Lung microvascular endothelial cell (primary cell): ENCODE measurements around the gene DAB2. TPM values are rescaled to one million over a fixed set of nuclear protein-coding genes. Genes with fewer than 3 reads are reported as not detected.

ENCODE experiments used
- DNase-seq, 2 donors: peaks; one replicate each; pipeline versions ENCODE4 v3.0.0 to v3.0.0-alpha.2; 2010; ENCODE audit warnings: low read depth in 2 of 2
- total RNA-seq: library from RNA; depleted of rRNA; stranded (reverse); fragments of >200 nt; gene quantifications from 2 replicates; pipeline ENCODE4 v1.2.1, GENCODE V29; 2014

DAB2 gene
- total RNA-seq, result 78.8 and 94.8 TPM in 2 replicates

DNA sequence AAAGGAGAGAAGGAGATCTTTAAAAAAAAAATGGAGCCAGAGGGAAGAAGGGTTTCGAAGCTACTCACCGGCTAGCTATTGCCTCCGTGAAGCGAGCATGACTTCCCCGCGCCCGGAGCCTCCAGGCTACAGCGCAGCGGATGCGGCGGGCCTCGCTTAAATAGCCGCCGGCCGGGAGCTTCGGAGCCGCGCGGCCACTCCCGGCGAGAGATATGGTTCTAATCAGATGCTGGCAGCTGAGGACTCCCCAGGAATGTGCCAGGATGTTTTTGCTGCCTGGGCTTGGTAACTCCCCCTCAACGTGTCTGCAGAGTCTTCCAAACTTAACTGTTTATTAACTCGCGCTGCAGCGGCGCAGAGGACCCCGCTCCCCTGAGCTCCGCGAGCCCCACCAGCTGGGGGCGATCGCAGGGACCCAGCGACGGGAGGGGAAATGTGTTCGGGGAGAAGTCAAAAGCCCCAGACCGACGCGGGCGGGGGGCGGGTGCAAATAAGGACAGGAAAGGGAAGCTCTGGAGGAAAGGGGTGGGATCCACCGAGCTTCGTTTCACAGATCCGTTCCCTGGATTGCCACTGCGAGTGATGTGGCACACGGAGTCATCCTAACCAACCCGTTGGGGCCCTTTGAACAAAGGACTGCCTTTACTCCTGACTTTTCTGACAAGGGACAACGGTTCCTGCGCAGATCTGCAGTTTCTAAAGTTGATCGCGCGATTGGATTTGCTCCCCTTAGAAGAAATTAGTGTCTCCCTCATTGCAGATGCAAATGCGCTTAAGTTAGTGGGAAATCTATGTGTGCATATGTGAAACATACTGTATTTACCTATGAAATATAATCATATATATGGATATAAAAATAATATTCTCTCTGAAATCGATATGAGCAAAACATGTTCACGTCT lies at the start of gene DAB2:
TSS of gene DAB2 (minus strand) at position 245 of the 902 bp plus-strand sequence. CDS start 30,660 bp downstream, outside the sequence.
- peak; percentile 96 to 97 for DNase-seq

GRCh38 chr5:39473156-39473775 lies 48.5 kb upstream of the DAB2 start:
- DNase-seq, result no peak

GRCh38 chr5:39471836-39472508 lies 47.2 kb upstream of the DAB2 start:
- peak in 1 of 2 donors; percentile 25 for DNase-seq

DNA sequence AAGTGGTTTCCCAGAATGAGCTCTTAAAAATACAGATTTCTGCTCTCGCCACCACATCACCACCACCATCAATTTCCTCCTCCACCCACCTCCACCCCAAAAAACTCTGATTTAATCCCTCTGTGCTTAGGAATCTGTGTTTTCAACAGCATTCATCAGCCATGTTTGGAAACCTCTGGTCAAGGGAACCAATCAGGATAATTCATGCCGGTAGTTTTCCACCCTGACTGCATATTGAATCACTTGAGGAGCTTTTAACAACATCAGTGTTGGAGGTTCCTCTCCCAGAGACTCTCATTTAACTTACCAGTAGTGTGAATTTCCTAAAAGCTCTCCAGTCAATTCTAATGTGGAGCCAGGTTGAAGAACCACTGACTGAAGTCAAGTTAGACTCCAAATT lies 46.0 kb upstream of the DAB2 start:
- no peak for DNase-seq

GRCh38 chr5:39469777-39470415 lies 45.1 kb upstream of the DAB2 start:
- DNase-seq, result peak in 1 of 2 donors; percentile 21

DNA sequence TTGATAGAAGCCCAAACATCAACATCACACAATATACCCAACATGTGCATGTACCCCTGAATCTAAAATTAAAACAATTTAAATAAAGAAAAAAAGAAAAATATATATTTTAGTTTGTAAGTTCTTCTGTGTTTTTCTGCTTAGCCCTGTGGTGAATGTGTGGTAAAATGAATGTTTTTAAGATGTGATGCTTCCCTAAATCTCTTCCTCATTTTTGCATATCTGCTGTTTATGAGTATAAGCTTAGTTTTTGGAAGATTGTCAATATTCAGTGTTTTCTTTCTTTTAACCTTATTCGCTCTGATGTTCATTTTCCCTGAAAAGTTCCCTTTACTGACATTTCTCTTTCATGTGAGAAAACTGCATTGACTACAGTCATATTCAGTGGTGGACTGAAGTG lies 44.4 kb upstream of the DAB2 start:
- DNase-seq, result no peak

GRCh38 chr5:39466846-39467245 lies 42.1 kb upstream of the DAB2 start:
- no peak for DNase-seq

DNA sequence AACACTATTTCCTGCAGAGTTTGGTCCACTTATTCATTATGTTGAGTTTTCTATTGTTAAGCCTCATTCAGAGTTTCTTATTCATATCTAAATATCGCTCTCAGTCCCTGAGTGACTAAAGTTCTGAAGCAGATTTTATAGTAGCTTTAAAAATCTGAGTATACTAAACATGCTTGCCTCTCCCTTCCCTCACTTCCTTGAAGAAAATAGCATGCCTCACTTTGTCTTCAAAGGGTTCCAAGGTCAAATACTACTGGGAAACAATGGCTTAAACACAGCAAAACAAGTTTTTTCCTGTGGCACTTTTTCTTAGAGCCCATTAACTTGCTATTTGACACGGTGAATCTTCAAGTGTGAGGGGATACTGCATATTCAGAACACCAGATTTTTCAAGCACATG lies 41.1 kb upstream of the DAB2 start:
- DNase-seq, result peak in 1 of 2 donors; percentile 72

GRCh38 chr5:39465097-39465496 lies 40.3 kb upstream of the DAB2 start:
- DNase-seq, result no peak

DNA sequence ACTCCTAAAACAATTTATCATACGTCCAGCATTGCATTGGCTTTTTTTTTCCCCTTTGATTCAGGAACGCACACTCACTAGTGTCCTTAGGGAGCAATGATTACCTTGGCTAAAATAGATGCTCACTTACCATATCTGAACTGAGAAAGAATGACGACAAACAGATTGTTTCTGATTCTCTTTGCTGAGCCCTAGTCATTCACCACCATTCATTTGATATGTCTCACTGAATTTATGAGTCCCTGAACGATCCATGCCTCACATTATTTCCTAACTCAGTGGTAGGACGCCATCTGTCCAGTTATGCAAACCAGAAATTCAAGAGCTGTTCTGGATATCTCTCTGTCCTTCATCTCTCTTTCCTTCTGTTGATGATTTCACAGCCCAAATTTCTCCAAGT lies 39.3 kb upstream of the DAB2 start:
- DNase-seq, result no peak

DNA sequence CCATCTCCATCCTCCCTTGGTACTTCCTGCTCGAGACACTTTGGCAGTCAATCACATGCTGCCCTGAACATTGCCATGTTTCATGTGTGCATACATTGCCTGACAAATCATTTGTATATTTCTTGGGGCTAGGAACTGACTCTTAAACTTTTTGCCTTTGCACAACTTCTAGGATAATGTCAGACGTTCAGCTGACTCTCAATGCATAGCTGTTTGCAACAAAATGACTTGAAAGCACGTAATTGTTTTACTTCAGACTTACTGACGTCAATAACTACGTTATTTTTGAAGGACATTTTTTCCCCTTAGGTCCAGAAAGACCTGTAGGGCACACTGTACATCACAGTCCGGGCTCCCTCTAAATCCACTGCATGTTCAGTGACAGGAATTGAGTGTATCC lies 37.4 kb upstream of the DAB2 start:
- DNase-seq, result no peak

DNA sequence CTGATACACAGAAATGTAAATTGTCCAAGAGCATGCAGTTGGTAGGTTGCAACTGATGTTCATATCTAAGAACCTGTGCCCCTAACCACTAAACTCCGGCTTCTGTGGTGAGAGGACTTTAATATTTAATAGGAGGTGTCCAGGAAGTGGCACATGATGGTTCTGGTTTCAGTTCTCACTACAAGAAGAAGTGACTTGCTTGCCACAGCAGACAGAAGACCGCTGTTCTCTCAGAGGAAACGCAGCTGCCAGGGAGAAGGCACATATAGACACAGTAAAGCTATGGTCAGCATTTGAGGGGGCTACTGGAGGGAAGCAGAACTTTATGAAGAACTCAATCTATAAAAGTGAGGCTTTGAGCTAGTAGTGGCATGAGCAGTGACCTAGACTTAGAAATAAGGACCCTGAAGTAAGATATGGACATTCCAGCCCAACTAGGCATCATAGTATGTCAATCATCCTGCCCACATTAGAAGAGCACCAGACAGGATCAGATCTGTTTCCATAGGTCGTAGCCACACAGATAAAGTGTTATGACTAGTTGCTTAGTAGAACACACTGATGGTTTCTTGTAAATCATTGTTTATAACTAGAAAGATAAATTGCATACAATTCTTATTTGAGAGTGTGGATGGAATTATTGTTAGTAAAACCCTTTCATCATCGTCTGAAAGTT lies 36.4 kb upstream of the DAB2 start:
- no peak for DNase-seq

DNA sequence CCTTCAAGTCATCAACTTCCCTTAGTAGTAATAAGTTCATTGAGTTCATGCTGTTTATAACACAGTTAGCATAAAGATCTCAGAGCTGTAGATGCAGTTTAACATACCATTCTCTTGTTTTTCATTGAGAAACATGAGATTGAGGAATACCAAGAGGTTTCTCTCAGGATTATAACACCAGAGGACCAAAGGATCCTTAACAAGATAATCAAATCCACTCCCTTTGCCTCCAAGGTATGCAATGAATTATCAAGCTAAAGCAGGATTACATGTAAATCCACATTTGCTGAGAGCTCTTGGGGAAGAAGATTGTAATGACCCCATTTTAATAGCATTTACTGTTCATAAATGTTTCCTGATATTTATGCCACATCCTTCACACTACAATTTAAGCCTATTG lies 35.1 kb upstream of the DAB2 start:
- DNase-seq, result no peak

DNA sequence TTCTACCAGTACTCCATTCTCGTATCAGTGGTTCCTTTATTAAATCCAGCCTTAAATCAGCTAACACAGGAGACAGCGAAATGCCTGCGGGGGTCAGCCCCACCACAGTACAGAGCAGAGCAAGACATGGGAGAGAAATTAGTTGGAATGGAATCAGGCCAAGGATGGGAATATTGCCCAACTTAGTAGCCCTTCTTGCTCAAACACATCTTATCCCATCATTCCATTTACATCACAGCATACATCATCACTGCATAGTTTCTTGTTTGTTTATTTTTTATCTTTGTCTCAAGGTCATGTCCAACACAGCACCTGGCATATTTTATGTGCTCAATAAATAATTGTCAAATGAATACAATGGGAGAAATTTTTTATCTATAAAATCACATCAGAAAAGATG lies 34.3 kb upstream of the DAB2 start:
- DNase-seq, result no peak

DNA sequence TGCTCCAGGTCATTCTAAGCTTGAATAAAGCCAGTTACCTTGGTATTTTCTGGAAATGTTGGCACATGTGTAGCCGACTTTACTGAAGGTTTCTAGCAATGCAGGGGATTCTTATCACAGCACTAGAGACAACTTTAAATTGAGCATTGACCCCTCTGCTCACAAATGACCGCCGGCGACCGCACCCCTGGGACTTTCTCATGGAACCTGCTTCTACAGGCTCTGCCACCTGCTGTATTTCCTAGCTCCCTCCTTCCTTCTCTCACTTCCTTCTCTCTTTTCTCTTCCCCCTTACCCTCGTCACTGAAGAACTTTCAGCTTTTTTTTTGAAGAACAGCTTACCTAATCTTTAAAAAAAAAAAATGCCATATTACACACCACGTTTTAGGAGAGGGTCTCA lies 30.9 kb upstream of the DAB2 start:
- DNase-seq, result no peak

DNA sequence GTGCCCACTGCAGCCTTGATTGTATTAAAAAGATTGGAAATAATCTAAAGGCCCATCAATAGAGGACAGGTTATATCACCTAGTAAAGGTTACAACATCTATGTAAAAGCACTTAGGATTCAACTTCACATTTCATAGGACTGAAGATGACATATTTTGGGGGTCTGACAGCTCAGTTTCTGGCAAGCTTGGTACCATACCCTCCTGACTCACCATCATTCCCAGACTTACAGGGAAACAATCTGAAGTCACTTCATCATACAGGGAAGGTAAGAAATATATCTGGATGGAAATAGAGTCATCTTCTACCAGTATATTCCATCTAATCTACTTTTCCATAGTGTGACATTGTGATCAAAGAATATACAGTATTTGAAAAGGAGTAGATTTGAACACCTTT lies 28.8 kb upstream of the DAB2 start:
- peak in 1 of 2 donors; percentile 31 for DNase-seq

- DNase-seq, result no peak
Measured at GRCh38 chr5:39452846-39453245, 28.1 kb upstream of the DAB2 start.

- no peak for DNase-seq
Measured at GRCh38 chr5:39451276-39451941, 26.6 kb upstream of the DAB2 start.

GRCh38 chr5:39450487-39450886 lies 25.7 kb upstream of the DAB2 start:
- DNase-seq, result no peak

DNA sequence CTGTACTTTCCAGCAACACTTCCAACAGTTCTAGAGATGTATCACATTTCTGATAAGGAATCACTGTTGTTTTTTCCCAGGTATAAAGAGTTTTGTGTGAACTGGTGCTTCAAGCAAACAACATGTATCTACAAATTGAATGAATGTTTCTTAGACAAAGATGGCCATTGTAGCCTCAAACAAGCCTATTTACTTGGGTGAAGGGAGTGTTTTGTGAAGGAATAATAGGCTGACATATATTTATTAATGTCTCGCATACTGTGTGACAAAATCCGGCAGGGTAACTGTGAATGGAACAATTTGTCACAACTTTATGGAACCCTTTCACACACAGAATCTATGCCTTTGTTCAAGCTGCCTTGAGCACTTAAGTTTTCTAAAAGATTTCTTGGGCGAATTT lies 24.8 kb upstream of the DAB2 start:
- DNase-seq, result no peak
